HFFc6 (cell line): ENCODE results near the gene NR2E1. TPM values are rescaled to one million over a fixed set of nuclear protein-coding genes. Genes with fewer than 3 reads are reported as not detected.

Source experiments
- DNase-seq: peaks from one replicate; pipeline ENCODE4 v3.0.0-alpha.2; 2018
- H3K27ac Mint-ChIP-seq: 2 replicates; pipeline ENCODE4 v1.8.0; 2020; ENCODE audit warnings: mild to moderate bottlenecking, mixed read lengths
- H3K27me3 Mint-ChIP-seq: 2 replicates; pipeline ENCODE4 v1.8.0; 2021; ENCODE audit warnings: mild to moderate bottlenecking, moderate library complexity, mixed read lengths; ENCODE audit not compliant: insufficient read depth
- H3K36me3 Mint-ChIP-seq: 2 replicates; pipeline ENCODE4 v1.8.0; 2021; ENCODE audit warnings: low read depth, mixed read lengths
- H3K4me1 Mint-ChIP-seq: 2 replicates; pipeline ENCODE4 v1.8.0; 2020; ENCODE audit warnings: low read depth, mixed read lengths
- H3K4me3 Mint-ChIP-seq: 2 replicates; pipeline ENCODE4 v1.8.0; 2020; ENCODE audit warnings: mild to moderate bottlenecking, moderate library complexity, mixed read lengths
- H3K9me3 Mint-ChIP-seq: 2 replicates; pipeline ENCODE4 v1.8.0; 2020; ENCODE audit warnings: mild to moderate bottlenecking, mixed read lengths
- CTCF ChIP-seq: fragments of 200-600 bp; sonication (generic); IDR thresholded peaks from 2 replicates; pipeline ENCODE4 v1.5.0; 2021; ENCODE audit warnings: antibody characterized with exemption, mild to moderate bottlenecking
- long read RNA-seq: library from polyadenylated mRNA; unstranded; transcript quantifications from one replicate; pipeline ENCODE4 v2.0.0, GENCODE V29; 2019
- total RNA-seq, 6 experiments: library from RNA; stranded (reverse); fragmentation: NEBNext Ultra II Directional; extraction: Animal tissue kit (Norgen Biotek cat#: 25700); gene quantifications; 2 replicates in 1 of 6; 3 replicates in 5 of 6; pipeline ENCODE4 v1.2.3, GENCODE V29; 2021

Gene NR2E1
- total RNA-seq, result not detected
- long read RNA-seq, result 0 reads

GRCh38 chr6:108165714-108166663 is at the start of gene NR2E1:
TSS of gene NR2E1 (plus strand) at chr6:108166022. CDS start at chr6:108166766, 744 bp downstream.
- H3K4me1 Mint-ChIP-seq, result peaks cover 20% of the 10 kb centered on the region
- no peak for TF ChIP-seq CTCF
- H3K9me3 Mint-ChIP-seq, result no peaks in the 10 kb centered on the region
- no peak within 1 kb of the TSS for H3K27ac Mint-ChIP-seq
- DNase-seq, result no peak
- H3K36me3 Mint-ChIP-seq, result no peaks in the 10 kb centered on the region
- peaks cover 86% of the 10 kb centered on the region for H3K27me3 Mint-ChIP-seq
- no peak within 1 kb of the TSS; the same call in 1 of the 2 replicates for H3K4me3 Mint-ChIP-seq

GRCh38 chr6:108116546-108117426 is 49.0 kb upstream of the NR2E1 start:
- Mint-ChIP-seq H3K4me1 (peaks cover 43% of the 10 kb centered on the region), H3K27ac (no peak overlapping the region), H3K27me3 (peaks cover 65% of the 10 kb centered on the region), H3K36me3 (peaks cover 5% of the 10 kb centered on the region; the same call in 1 of the 2 replicates), H3K4me3 (peak overlapping the region; percentile 83), H3K9me3 (no peaks in the 10 kb centered on the region)
- DNase-seq, result no peak
- TF ChIP-seq CTCF, result no peak

GRCh38 chr6:108117427-108118358 is 48.1 kb upstream of the NR2E1 start:
- Mint-ChIP-seq H3K4me3 (peak overlapping the region; percentile 83), H3K27me3 (peaks cover 65% of the 10 kb centered on the region), H3K4me1 (peaks cover 43% of the 10 kb centered on the region), H3K27ac (no peak overlapping the region), H3K36me3 (peaks cover 5% of the 10 kb centered on the region; the same call in 1 of the 2 replicates), H3K9me3 (no peaks in the 10 kb centered on the region)
- no peak for DNase-seq
- no peak for TF ChIP-seq CTCF

- DNase-seq, result no peak
- no peaks in the 10 kb centered on the region for H3K9me3 Mint-ChIP-seq
- peaks cover 40% of the 10 kb centered on the region for H3K4me1 Mint-ChIP-seq
- no peak for TF ChIP-seq CTCF
- H3K36me3 Mint-ChIP-seq, result peaks cover 5% of the 10 kb centered on the region; the same call in 1 of the 2 replicates
- peaks cover 63% of the 10 kb centered on the region for H3K27me3 Mint-ChIP-seq
- H3K4me3 Mint-ChIP-seq, result peak overlapping the region; percentile 86; the same call in 1 of the 2 replicates
- H3K27ac Mint-ChIP-seq, result no peak overlapping the region
Observed at GRCh38 chr6:108118359-108118724, 47.5 kb upstream of the NR2E1 start.
